HG02610 (cell line): ENCODE measurements around the gene BRPF1.
"Not testable (repeated sequence)": the region's sequence is repeated elsewhere in the genome, so short reads cannot be mapped to it uniquely, and the experiment has no call there.

Experiments used
- ATAC-seq: cut with Tn5 transposase; IDR thresholded peaks from one replicate; pipeline ENCODE4 v1.9.1; 2021; ENCODE audit warnings: mild to moderate bottlenecking, moderate library complexity; ENCODE audit not compliant: unreplicated experiment

Gene BRPF1

GRCh38 chr3:9767418-9767817 is 35.9 kb downstream of the BRPF1 start:
- ATAC-seq = no peak

GRCh38 chr3:9768141-9768775 is 36.7 kb downstream of the BRPF1 start:
- no peak for ATAC-seq

- ATAC-seq = no peak
These were observed 37.5 kb downstream of the BRPF1 start for GRCh38 chr3:9769012-9769411.

- peak; percentile 71 for ATAC-seq
These were observed 38.1 kb downstream of the BRPF1 start, which contains the start of gene CAMK1 for GRCh38 chr3:9769426-9770275. TSS of gene CAMK1 (minus strand) at chr3:9769947. CDS start at chr3:9767749, 2,198 bp downstream.

- ATAC-seq = no peak
These were observed 38.8 kb downstream of the BRPF1 start for GRCh38 chr3:9770276-9770812.

GRCh38 chr3:9771007-9771406 is 39.5 kb downstream of the BRPF1 start:
- not testable (repeated sequence) for ATAC-seq

GRCh38 chr3:9776896-9777693 is 45.6 kb downstream of the BRPF1 start:
- ATAC-seq = no peak

- no peak for ATAC-seq
These were observed 46.1 kb downstream of the BRPF1 start for GRCh38 chr3:9777694-9778021.

- no peak for ATAC-seq
These were observed 46.9 kb downstream of the BRPF1 start for GRCh38 chr3:9778143-9779074.

- no peak for ATAC-seq
These were observed 47.6 kb downstream of the BRPF1 start for GRCh38 chr3:9779075-9779593.

- peak; percentile 51 for ATAC-seq
These were observed 48.4 kb downstream of the BRPF1 start for GRCh38 chr3:9779721-9780457.

- no peak for ATAC-seq
These were observed 48.9 kb downstream of the BRPF1 start for GRCh38 chr3:9780458-9780812.

- no peak for ATAC-seq
These were observed 49.4 kb downstream of the BRPF1 start for GRCh38 chr3:9780910-9781309.

- no peak for ATAC-seq
These were observed 50.0 kb downstream of the BRPF1 start for GRCh38 chr3:9781551-9781950.

GRCh38 chr3:9781978-9782603 is 50.6 kb downstream of the BRPF1 start:
- ATAC-seq = no peak

- no peak for ATAC-seq
These were observed 51.2 kb downstream of the BRPF1 start for GRCh38 chr3:9782770-9783169.

- no peak for ATAC-seq
These were observed 52.4 kb downstream of the BRPF1 start for GRCh38 chr3:9783954-9784353.

GRCh38 chr3:9784965-9785364 is 53.4 kb downstream of the BRPF1 start:
- no peak for ATAC-seq

- no peak for ATAC-seq
These were observed 54.1 kb downstream of the BRPF1 start for GRCh38 chr3:9785602-9786001.
